ENCODE results near the gene HACD1. TPM values are rescaled to one million over a fixed set of nuclear protein-coding genes. Genes with fewer than 3 reads are reported as not detected.

Gene HACD1
- total RNA-seq, 2 donors from 2014 or later = 3.4 to 16.6 TPM

GRCh38 chr10:17607060-17607459, 10.1 kb downstream of the HACD1 start:
- H3K36me3 ChIP-seq = no peaks in the 10 kb centered on the region
- intact Hi-C loops (cut with DNase I) = loop anchor here (2.0 to 10.0 kb wide), 4 partner anchors 136 to 608 kb away; no protein-coding TSS in a partner anchor
- H3K27me3 ChIP-seq = no peaks in the 10 kb centered on the region
- H3K4me1 ChIP-seq = no peaks in the 10 kb centered on the region
- H3K9ac ChIP-seq (ENCODE audit: low read depth in 2 of 2, low read length in 2 of 2) = no peak overlapping the region
- H3K27ac ChIP-seq = no peak overlapping the region
- no peak for TF ChIP-seq CTCF (IDR thresholded peaks at IDR 0.05)
- no peak overlapping the region for H3K4me3 ChIP-seq
- H3K9me3 ChIP-seq = no peaks in the 10 kb centered on the region
- no peak for DNase-seq

GRCh38 chr10:17606547-17607040, 10.6 kb downstream of the HACD1 start:
- no peak for DNase-seq
- Histone ChIP-seq H3K27me3 (no peaks in the 10 kb centered on the region), H3K27ac (no peak overlapping the region), H3K4me3 (no peak overlapping the region), H3K9me3 (no peaks in the 10 kb centered on the region), H3K36me3 (no peaks in the 10 kb centered on the region), H3K9ac (ENCODE audit: low read depth in 2 of 2, low read length in 2 of 2) (no peak overlapping the region), H3K4me1 (no peaks in the 10 kb centered on the region)
- intact Hi-C loops (cut with DNase I) = loop anchor here (2.0 to 10.0 kb wide), 4 partner anchors 136 to 608 kb away; no protein-coding TSS in a partner anchor
- no peak for TF ChIP-seq CTCF (IDR thresholded peaks at IDR 0.05)

GRCh38 chr10:17605936-17606335, 11.2 kb downstream of the HACD1 start:
- Histone ChIP-seq H3K9ac (ENCODE audit: low read depth in 2 of 2, low read length in 2 of 2) (no peak overlapping the region), H3K4me1 (no peaks in the 10 kb centered on the region), H3K4me3 (no peak overlapping the region), H3K36me3 (no peaks in the 10 kb centered on the region), H3K27ac (no peak overlapping the region), H3K9me3 (no peaks in the 10 kb centered on the region), H3K27me3 (no peaks in the 10 kb centered on the region)
- intact Hi-C loops (cut with DNase I) = loop anchor here (2.0 to 10.0 kb wide), 4 partner anchors 137 to 609 kb away; no protein-coding TSS in a partner anchor
- TF ChIP-seq CTCF (IDR thresholded peaks at IDR 0.05) = no peak
- DNase-seq = no peak

- no peak overlapping the region for H3K9ac ChIP-seq (ENCODE audit: low read depth in 2 of 2, low read length in 2 of 2)
- DNase-seq = no peak
- no peaks in the 10 kb centered on the region for H3K9me3 ChIP-seq
- no peak overlapping the region for H3K27ac ChIP-seq
- TF ChIP-seq CTCF (IDR thresholded peaks at IDR 0.05) = no peak
- H3K4me3 ChIP-seq = no peak overlapping the region
- intact Hi-C loops (cut with DNase I) = no loop called here
- H3K36me3 ChIP-seq = no peaks in the 10 kb centered on the region
- H3K27me3 ChIP-seq = no peaks in the 10 kb centered on the region
- H3K4me1 ChIP-seq = no peaks in the 10 kb centered on the region
Measured at GRCh38 chr10:17599089-17599488, 18.1 kb downstream of the HACD1 start.

- TF ChIP-seq CTCF (IDR thresholded peaks at IDR 0.05) = no peak
- Histone ChIP-seq H3K9me3 (no peaks in the 10 kb centered on the region), H3K27ac (no peak overlapping the region), H3K4me1 (no peaks in the 10 kb centered on the region), H3K9ac (ENCODE audit: low read depth in 2 of 2, low read length in 2 of 2) (no peak overlapping the region), H3K27me3 (no peaks in the 10 kb centered on the region), H3K36me3 (no peaks in the 10 kb centered on the region), H3K4me3 (no peak overlapping the region)
- no peak for DNase-seq
- intact Hi-C loops (cut with DNase I) = no loop called here
Measured at GRCh38 chr10:17597386-17597785, 19.8 kb downstream of the HACD1 start.
